ENCODE data around the gene CCDC200.
"Not testable (repeated sequence)": the region's sequence is repeated elsewhere in the genome, so short reads cannot be mapped to it uniquely, and the experiment has no call there.

The CCDC200 gene

DNA sequence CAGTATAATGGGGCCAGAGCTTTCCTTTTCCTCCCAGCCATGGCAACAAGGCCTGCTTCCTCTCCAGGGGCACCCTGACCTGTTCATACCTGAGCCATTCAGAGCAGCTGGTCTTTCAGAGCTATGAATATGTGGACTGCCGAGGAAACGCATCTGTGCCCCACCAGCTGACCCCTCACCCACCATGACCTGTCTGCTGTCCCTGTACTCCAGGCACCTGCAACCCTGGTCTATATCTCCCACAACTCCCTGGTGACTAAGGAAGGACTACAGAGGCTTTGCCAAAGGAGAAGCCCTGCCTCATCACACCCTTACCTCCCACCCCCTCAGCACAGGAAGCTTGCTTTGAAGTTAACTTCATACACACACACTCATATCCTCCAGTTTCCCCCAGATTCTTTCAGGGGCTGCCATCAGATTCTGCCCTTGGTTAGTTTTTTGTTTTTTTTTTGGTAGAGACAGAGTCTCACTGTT, 10.8 kb downstream of the CCDC200 start:
- in situ Hi-C loops (cut with MboI; ENCODE audit: low pct_unique_long_range_greater_than_20kb, low sequenced_read_pairs), result loop anchor here (25.0 kb wide), 1 partner anchor 95 kb away; no protein-coding TSS in a partner anchor
- DNase-seq, result no peak

- DNase-seq, result no peak
- in situ Hi-C loops (cut with MboI; ENCODE audit: low pct_unique_long_range_greater_than_20kb, low sequenced_read_pairs), result loop anchor here (25.0 kb wide), 1 partner anchor 95 kb away; no protein-coding TSS in a partner anchor
Observed at GRCh38 chr17:43216762-43217613, 11.4 kb downstream of the CCDC200 start.

DNA sequence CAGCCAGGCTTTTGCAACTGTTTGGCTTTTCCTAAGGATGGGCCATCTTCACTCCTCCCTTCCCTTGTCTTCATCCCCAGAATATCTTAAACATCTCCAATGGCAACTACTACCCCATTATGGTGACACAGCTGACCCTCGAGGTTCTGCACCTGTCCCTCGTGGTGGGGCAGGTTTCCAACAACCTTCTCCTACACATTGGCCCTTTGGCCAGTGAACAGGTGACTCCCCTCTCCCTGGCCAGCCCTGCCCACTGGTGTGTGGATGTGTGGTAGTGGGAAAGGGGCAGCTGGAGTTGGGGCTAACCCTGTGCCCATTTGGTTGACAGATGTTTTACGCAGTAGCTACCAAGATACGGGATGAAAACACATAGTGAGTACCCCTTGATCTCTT, 12.1 kb downstream of the CCDC200 start:
- in situ Hi-C loops (cut with MboI; ENCODE audit: low pct_unique_long_range_greater_than_20kb, low sequenced_read_pairs), result loop anchor here (25.0 kb wide), 1 partner anchor 96 kb away; no protein-coding TSS in a partner anchor
- DNase-seq, result no peak

DNA sequence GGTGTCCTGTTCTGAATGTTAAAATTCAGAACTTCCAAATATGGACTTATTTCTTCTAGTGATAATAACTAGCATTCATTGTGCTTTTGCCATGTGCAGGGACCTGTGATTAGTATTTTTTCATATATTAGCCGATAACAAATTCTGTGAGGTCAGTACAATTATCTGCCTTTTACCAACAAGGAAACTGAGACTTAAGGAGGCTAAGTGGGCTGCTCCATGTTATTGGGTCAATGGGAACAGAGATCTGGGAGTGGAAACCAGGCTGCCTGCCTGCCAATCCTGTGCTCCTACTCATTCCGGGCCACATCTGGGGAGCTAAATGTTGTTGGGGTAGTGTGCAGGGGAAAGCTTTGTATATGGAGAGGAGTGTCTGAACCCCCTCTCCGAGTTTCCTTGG, 13.1 kb downstream of the CCDC200 start:
- no peak for DNase-seq
- in situ Hi-C loops (cut with MboI; ENCODE audit: low pct_unique_long_range_greater_than_20kb, low sequenced_read_pairs), result loop anchor here (25.0 kb wide), 1 partner anchor 97 kb away; no protein-coding TSS in a partner anchor

DNA sequence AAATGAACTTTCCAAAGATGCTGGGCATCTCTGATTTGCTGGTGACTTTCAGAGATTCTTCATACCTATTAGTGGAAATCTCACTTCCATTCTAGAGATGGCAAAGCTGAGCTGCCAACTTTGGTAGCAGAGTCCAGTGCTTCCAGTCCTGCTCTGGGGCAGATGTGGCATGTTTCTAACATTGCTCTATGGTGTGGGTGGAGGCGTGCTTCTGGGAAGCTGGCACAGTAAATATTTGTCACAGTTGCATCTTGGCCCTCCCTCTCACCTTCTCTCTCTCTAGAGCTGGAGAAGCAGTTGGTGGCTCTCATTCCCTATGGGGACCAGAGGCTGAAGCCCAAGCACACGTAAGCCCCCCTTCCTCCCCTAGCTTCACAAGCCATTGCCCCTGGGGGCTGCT, 14.9 kb downstream of the CCDC200 start:
- DNase-seq, result no peak
- in situ Hi-C loops (cut with MboI; ENCODE audit: low pct_unique_long_range_greater_than_20kb, low sequenced_read_pairs), result loop anchor here (25.0 kb wide), 1 partner anchor 99 kb away; no protein-coding TSS in a partner anchor

GRCh38 chr17:43212641-43213490, 15.6 kb downstream of the CCDC200 start:
- in situ Hi-C loops (cut with MboI; ENCODE audit: low pct_unique_long_range_greater_than_20kb, low sequenced_read_pairs), result loop anchor here (25.0 kb wide), 1 partner anchor 99 kb away; no protein-coding TSS in a partner anchor
- peak; percentile 70 for DNase-seq

GRCh38 chr17:43211480-43212402, 16.7 kb downstream of the CCDC200 start, which contains the start of gene TMEM106A:
TMEM106A (plus strand) TSS chr17:43211875; CDS start chr17:43213042, 1,167 bp downstream.
- in situ Hi-C loops (cut with MboI; ENCODE audit: low pct_unique_long_range_greater_than_20kb, low sequenced_read_pairs), result loop anchor here (25.0 kb wide), 1 partner anchor 101 kb away; no protein-coding TSS in a partner anchor
- peak; percentile 81 for DNase-seq

DNA sequence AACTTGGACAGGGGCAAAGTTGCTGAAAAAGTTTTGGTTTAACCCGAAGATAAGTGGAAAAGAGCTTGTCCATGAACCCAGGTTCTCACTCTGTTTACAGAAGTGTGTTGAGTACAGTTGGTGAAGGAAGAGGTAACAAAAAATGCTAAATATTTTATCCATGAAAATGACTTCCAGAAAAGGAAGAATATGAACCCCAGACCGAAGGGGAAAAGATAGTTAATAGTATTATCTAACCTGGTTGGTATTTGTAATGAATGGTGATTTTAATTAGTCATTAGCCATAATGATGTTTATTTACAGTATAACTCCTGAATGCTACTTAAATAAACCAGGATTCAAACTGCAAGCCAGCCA, 17.3 kb downstream of the CCDC200 start:
- no peak for DNase-seq
- in situ Hi-C loops (cut with MboI; ENCODE audit: low pct_unique_long_range_greater_than_20kb, low sequenced_read_pairs), result loop anchor here (25.0 kb wide), 1 partner anchor 101 kb away; no protein-coding TSS in a partner anchor

- in situ Hi-C loops (cut with MboI; ENCODE audit: low pct_unique_long_range_greater_than_20kb, low sequenced_read_pairs), result loop anchor here (25.0 kb wide), 1 partner anchor 102 kb away; no protein-coding TSS in a partner anchor
- DNase-seq, result no peak
Observed at GRCh38 chr17:43210576-43210975, 17.8 kb downstream of the CCDC200 start.

DNA sequence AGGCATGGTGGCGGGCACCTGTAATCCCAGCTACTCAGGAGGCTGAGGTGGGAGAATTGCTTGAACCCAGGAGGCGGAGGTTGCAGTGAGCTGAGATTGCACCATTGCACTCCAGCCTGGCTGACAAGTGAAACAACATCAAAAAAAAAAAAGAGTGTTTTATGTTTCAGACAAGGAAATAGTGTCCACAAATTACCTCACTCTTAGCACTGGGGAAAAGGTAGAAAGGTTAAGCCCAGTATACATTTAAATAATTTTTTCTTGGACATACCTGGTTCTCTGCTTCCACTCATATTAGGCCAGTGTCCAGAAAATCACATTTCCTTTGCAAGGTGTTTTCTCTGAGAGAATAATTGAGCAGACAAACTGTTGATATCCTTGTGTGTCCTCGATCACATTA, 25.4 kb downstream of the CCDC200 start:
- DNase-seq, result not testable (repeated sequence)
- in situ Hi-C loops (cut with MboI; ENCODE audit: low pct_unique_long_range_greater_than_20kb, low sequenced_read_pairs), result loop anchor here (25.0 kb wide), 1 partner anchor 109 kb away; no protein-coding TSS in a partner anchor

- in situ Hi-C loops (cut with MboI; ENCODE audit: low pct_unique_long_range_greater_than_20kb, low sequenced_read_pairs), result loop anchor here (25.0 kb wide), 1 partner anchor 112 kb away; no protein-coding TSS in a partner anchor
- DNase-seq, result no peak
Observed at GRCh38 chr17:43200127-43200526, 28.3 kb downstream of the CCDC200 start.

GRCh38 chr17:43199633-43200032, 28.8 kb downstream of the CCDC200 start:
- in situ Hi-C loops (cut with MboI; ENCODE audit: low pct_unique_long_range_greater_than_20kb, low sequenced_read_pairs), result loop anchor here (25.0 kb wide), 1 partner anchor 113 kb away; no protein-coding TSS in a partner anchor

DNA sequence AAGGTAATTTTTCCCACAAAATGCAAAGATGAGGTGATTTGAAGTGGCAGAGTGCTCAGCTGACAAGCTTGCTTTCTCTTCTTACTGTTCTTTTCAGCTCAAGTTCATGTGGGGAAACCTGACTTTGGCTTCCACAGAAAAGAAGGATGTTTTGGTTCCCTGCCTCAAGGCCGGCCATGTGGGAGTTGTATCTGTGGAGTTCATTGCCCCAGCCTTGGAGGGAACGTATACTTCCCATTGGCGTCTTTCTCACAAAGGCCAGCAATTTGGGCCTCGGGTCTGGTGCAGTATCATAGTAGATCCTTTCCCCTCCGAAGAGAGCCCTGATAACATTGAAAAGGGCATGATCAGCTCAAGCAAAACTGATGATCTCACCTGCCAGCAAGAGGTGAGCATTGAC, 35.2 kb downstream of the CCDC200 start:
- in situ Hi-C loops (cut with MboI; ENCODE audit: low pct_unique_long_range_greater_than_20kb, low sequenced_read_pairs), result no loop called here
- DNase-seq, result no peak

More at GRCh38 chr17:43199633-43200032, 28.8 kb downstream of the CCDC200 start:
- DNase-seq, result no peak

GRCh38 chr17:43186656-43187055, 41.8 kb downstream of the CCDC200 start:
- DNase-seq; in situ Hi-C loops (cut with MboI; ENCODE audit: low pct_unique_long_range_greater_than_20kb, low sequenced_read_pairs): not testable (repeated sequence)

DNA sequence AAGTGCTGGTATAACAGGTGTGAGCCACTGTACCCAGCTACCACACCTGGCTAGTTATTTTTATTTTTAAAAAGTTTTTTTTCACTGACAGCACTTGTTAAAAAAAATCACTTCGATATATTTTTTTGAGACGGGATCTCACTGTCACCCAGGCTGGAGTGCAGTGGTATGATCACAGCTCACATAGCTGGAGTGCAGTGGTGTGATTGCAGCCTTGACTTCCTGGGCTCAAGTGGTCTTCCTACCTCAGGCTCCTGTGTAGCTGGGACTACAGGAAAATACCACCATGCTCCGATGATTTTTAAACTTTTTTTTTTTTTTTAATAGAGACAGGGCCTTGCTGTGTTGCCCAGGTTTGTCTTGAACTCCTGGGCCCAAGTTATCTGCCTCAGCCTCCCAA, 44.5 kb downstream of the CCDC200 start:
- in situ Hi-C loops (cut with MboI; ENCODE audit: low pct_unique_long_range_greater_than_20kb, low sequenced_read_pairs), result no loop called here

DNA sequence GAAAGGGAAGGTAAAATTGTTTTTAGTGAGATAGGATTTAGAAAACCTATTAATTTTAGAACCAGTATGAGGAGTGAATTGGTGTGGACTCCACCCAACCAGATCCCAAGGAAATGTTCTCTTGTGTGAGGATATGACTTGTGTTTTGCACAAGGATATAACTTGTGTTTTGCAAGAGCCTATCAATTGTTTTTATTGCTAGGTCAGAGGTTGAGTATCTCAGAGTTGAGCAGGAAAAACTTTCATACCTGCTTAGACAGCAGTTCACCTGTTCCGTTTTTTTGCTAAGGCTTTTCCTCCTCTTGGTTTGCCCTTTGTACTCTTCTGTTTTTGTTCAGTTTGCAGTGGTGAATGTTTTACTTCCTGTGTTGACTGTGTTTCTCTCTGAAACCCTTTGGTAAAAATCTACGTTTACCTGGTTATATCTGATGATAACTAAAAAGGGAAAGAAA, 52.3 kb downstream of the CCDC200 start:
- in situ Hi-C loops (cut with MboI; ENCODE audit: low pct_unique_long_range_greater_than_20kb, low sequenced_read_pairs), result no loop called here
- no peak for DNase-seq

More for the DNA sequence above, 44.5 kb downstream of the CCDC200 start:
- no peak for DNase-seq

DNA sequence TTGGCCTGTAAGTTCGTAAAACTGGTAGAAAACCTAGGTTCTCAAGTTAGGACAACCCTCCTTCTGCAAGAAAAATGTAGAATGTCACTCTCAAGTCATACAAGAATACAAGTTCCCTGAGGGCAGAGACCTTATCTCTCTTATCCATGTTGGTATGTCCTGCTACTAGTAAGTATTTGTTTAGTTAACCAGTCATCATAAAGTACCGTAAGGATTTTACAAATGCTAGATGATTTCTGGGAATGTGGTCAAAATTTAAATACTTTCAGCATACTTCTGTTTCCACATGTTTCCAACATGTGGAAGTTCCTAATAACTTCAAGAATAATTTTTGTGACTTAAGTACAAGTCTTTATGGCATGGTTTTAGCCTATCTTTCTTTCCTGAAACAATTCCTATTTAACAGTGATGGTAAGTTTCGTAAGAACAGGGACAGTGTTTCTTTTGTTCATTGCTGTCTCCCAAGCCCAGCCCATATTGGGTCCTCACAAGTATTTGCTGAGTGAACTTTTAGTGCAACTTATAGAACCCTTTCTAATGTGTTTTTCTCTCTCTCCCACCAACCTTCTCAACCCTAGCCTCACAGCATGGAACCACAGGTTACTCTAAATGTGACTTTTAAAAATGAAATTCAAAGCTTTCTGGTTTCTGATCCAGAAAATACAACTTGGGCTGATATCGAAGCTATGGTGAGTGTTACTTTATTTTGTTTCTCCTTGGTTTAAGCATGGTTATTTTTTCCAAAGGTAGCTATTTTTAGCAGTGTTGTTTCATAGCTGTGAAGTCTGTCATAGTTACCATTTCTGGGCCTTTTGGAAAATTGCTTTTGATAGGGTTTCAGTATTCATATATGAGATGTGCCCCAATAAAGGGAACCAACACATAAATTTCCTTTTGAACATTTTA, 53.0 kb downstream of the CCDC200 start:
- DNase-seq, result no peak
- in situ Hi-C loops (cut with MboI; ENCODE audit: low pct_unique_long_range_greater_than_20kb, low sequenced_read_pairs), result no loop called here

Data from KBM-7 (cell line).